ENCODE results near the gene GNRH2. TPM values are rescaled to one million over a fixed set of nuclear protein-coding genes. Genes with fewer than 3 reads are reported as not detected.
A peak's percentile ranks its signal among the peaks of the same experiment; 100 is the strongest.

The GNRH2 gene
- total and polyA plus RNA-seq, 7 donors, result 0.39 TPM; not detected in 6

GRCh38 chr20:3082955-3083952 lies 39.8 kb downstream of the GNRH2 start:
- no peak for TF ChIP-seq CTCF (IDR thresholded peaks at IDR 0.05)
- H3K4me1 ChIP-seq, result peaks cover 8% of the 10 kb centered on the region
- ATAC-seq (no peak), DNase-seq (no peak)
- no peak overlapping the region for H3K27ac ChIP-seq
- peak overlapping the region; percentile 41 for H3K4me3 ChIP-seq
- no peaks in the 10 kb centered on the region for H3K9me3 ChIP-seq
- intact Hi-C loops (cut with DNase I), result no loop called here
- no peaks in the 10 kb centered on the region for H3K36me3 ChIP-seq (ENCODE audit: insufficient read depth in 1 of 2, low read depth in 1 of 2)
- H3K27me3 ChIP-seq (ENCODE audit: insufficient read depth in 3 of 3, low read length in 2 of 3), result peaks cover 0 to 37% (median 21%) of the 10 kb centered on the region in 3 donors
- 18 to 30% (median 25%) methylated on average over 51 to 76 of the region's 76 CpGs for WGBS, 3 donors

DNA sequence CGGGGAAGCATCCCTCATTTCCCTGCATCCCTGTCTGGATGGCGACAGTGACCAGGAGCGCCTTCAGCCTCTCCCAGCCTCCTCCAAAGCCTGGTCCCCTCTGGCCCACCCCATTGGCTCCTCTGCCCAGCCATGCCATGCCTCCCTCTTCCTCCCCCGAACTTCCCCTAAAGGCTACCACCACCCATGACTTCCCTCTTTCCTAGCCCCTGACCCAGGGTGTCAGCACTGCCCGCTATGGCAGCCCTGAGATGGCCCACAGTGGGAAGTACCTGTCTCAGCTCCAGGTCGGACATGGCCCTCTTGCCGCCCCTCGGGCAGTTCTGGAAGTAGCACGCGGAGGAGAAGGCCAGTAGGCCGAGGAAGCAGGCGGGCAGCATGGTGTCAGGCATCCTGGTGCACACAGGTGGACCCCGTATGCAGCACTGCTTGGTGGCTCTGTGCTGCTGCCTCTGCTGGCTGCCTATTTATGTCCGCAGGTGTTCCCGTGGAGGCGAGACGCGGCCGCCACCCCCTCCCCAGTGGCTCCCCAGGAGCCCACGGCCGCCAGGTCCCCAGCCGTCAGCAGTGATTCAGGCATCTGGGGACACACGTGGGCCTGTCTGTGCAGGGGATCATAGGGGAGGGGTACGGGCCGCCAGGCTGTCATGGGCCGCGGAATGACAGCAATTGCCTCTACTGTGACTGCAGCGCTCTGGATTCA lies 41.0 kb downstream of the GNRH2 start, which contains the start of gene AVP:
TSS of gene AVP (minus strand) at position 442 of the 703 bp plus-strand sequence. CDS start at position 392, 50 bp downstream.
- Histone ChIP-seq H3K27me3 (ENCODE audit: insufficient read depth in 3 of 3, low read length in 2 of 3) (peaks cover 0 to 37% (median 21%) of the 10 kb centered on the region in 3 donors), H3K36me3 (ENCODE audit: insufficient read depth in 1 of 2, low read depth in 1 of 2) (no peaks in the 10 kb centered on the region), H3K27ac (no peak within 1 kb of the TSS), H3K9me3 (no peaks in the 10 kb centered on the region), H3K4me1 (peaks cover 8% of the 10 kb centered on the region), H3K4me3 (no peak within 1 kb of the TSS)
- 84 to 91% (median 88%) methylated on average over 28 of the region's 28 CpGs for WGBS, 3 donors
- no peak for ATAC-seq
- intact Hi-C loops (cut with DNase I), result no loop called here
- TF ChIP-seq CTCF (IDR thresholded peaks at IDR 0.05), result no peak
- no peak for DNase-seq

DNA sequence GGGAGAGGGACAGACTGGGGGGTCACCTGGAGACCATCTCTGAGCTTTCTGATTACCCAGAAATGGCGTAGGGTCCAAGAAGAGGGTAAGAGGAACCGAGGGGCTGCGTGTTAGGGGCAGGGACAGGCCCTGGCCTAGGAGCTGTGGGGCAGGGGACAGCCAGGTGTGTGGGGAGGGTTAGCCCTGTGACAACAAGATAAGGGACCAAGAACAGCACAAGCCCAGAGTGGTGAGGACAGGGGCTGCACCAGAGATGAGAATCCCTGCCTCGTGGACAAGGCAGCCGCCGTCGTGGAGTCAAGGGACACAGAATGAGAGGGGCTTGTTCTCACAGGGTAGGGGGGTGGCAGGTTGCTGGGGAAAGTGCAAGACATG lies 41.6 kb downstream of the GNRH2 start:
- intact Hi-C loops (cut with DNase I), result no loop called here
- no peak for ATAC-seq
- Histone ChIP-seq H3K4me1 (peaks cover 8% of the 10 kb centered on the region), H3K9me3 (no peaks in the 10 kb centered on the region), H3K4me3 (no peak overlapping the region), H3K27me3 (ENCODE audit: insufficient read depth in 3 of 3, low read length in 2 of 3) (peaks cover 0 to 41% (median 21%) of the 10 kb centered on the region in 3 donors), H3K36me3 (ENCODE audit: insufficient read depth in 1 of 2, low read depth in 1 of 2) (no peaks in the 10 kb centered on the region), H3K27ac (no peak overlapping the region)
- no peak for DNase-seq
- WGBS, 3 donors, result 83 to 86% (median 86%) methylated on average over 7 of the region's 7 CpGs
- TF ChIP-seq CTCF (IDR thresholded peaks at IDR 0.05), result no peak

GRCh38 chr20:3085571-3086072 lies 42.2 kb downstream of the GNRH2 start:
- WGBS, 3 donors, result 92 to 96% (median 94%) methylated on average over 7 to 8 of the region's 8 CpGs
- no peaks in the 10 kb centered on the region for H3K36me3 ChIP-seq (ENCODE audit: insufficient read depth in 1 of 2, low read depth in 1 of 2)
- H3K27me3 ChIP-seq (ENCODE audit: insufficient read depth in 3 of 3, low read length in 2 of 3), result peaks cover 0 to 47% (median 21%) of the 10 kb centered on the region in 3 donors
- no peak overlapping the region for H3K4me3 ChIP-seq
- H3K4me1 ChIP-seq, result peaks cover 4% of the 10 kb centered on the region
- intact Hi-C loops (cut with DNase I), result no loop called here
- DNase-seq (no peak), ATAC-seq (no peak)
- H3K27ac ChIP-seq, result no peak overlapping the region
- no peak for TF ChIP-seq CTCF (IDR thresholded peaks at IDR 0.05)
- H3K9me3 ChIP-seq, result no peaks in the 10 kb centered on the region

All from psoas muscle (tissue), 8 donors.